Measurements from ENCODE around the gene KRTAP5-7.

KRTAP5-7 gene

GRCh38 chr11:71485063-71485399, 42.0 kb upstream of the KRTAP5-7 start:
- TF ChIP-seq Cebpa-rat (IDR thresholded peaks at IDR 0.05) = no peak
- no peak overlapping the region for H3K27ac ChIP-seq
- no peak overlapping the region for H3K4me3 ChIP-seq
- H3K9me3 ChIP-seq = no peaks in the 10 kb centered on the region
- H3K27me3 ChIP-seq = no peaks in the 10 kb centered on the region
- H4K20me1 ChIP-seq = no peaks in the 10 kb centered on the region
- H3K4me1 ChIP-seq = peaks cover 29% of the 10 kb centered on the region
- no peak overlapping the region for H3K4me2 ChIP-seq
- H3K36me3 ChIP-seq = peaks cover 95% of the 10 kb centered on the region
- H3K9ac ChIP-seq = no peak overlapping the region

- peaks cover 25% of the 10 kb centered on the region for H3K4me1 ChIP-seq
- no peak overlapping the region for H3K4me2 ChIP-seq
- H4K20me1 ChIP-seq = no peaks in the 10 kb centered on the region
- H3K9ac ChIP-seq = no peak overlapping the region
- no peaks in the 10 kb centered on the region for H3K9me3 ChIP-seq
- H3K4me3 ChIP-seq = no peak overlapping the region
- H3K36me3 ChIP-seq = peaks cover 95% of the 10 kb centered on the region
- no peak for TF ChIP-seq Cebpa-rat (IDR thresholded peaks at IDR 0.05)
- H3K27me3 ChIP-seq = no peaks in the 10 kb centered on the region
- no peak overlapping the region for H3K27ac ChIP-seq
These were observed 41.6 kb upstream of the KRTAP5-7 start for GRCh38 chr11:71485466-71485865.

- no peak overlapping the region for H3K4me3 ChIP-seq
These were observed 40.7 kb upstream of the KRTAP5-7 start for GRCh38 chr11:71486320-71486719.

GRCh38 chr11:71488681-71489270, 38.3 kb upstream of the KRTAP5-7 start:
- Histone ChIP-seq H3K4me2 (peak overlapping the region; percentile 54), H3K4me1 (peaks cover 22% of the 10 kb centered on the region), H4K20me1 (no peaks in the 10 kb centered on the region), H3K9ac (0 out of 2 replicates have a peak overlapping the region, but pooled peaks have one; percentile 24), H3K9me3 (no peaks in the 10 kb centered on the region), H3K27me3 (no peaks in the 10 kb centered on the region), H3K36me3 (peaks cover 94% of the 10 kb centered on the region), H3K27ac (peak overlapping the region; percentile 45), H3K4me3 (no peak overlapping the region)
- no peak for TF ChIP-seq Cebpa-rat (IDR thresholded peaks at IDR 0.05)

More at GRCh38 chr11:71486320-71486719, 40.7 kb upstream of the KRTAP5-7 start:
- Histone ChIP-seq H3K36me3 (peaks cover 95% of the 10 kb centered on the region), H4K20me1 (no peaks in the 10 kb centered on the region), H3K9me3 (no peaks in the 10 kb centered on the region), H3K27me3 (no peaks in the 10 kb centered on the region), H3K27ac (no peak overlapping the region), H3K4me2 (no peak overlapping the region), H3K4me1 (peaks cover 22% of the 10 kb centered on the region), H3K9ac (no peak overlapping the region)
- no peak for TF ChIP-seq Cebpa-rat (IDR thresholded peaks at IDR 0.05)

GRCh38 chr11:71489311-71490043, 37.6 kb upstream of the KRTAP5-7 start:
- H3K4me1 ChIP-seq = peaks cover 27% of the 10 kb centered on the region
- H3K9ac ChIP-seq = no peak overlapping the region
- TF ChIP-seq Cebpa-rat (IDR thresholded peaks at IDR 0.05) = no peak
- peak overlapping the region; percentile 45; the same call in 1 of the 2 replicates for H3K27ac ChIP-seq
- no peaks in the 10 kb centered on the region for H3K27me3 ChIP-seq
- no peaks in the 10 kb centered on the region for H3K9me3 ChIP-seq
- H4K20me1 ChIP-seq = no peaks in the 10 kb centered on the region
- H3K36me3 ChIP-seq = peaks cover 94% of the 10 kb centered on the region
- H3K4me3 ChIP-seq = no peak overlapping the region
- peak overlapping the region; percentile 54 for H3K4me2 ChIP-seq

GRCh38 chr11:71490044-71490730, 36.9 kb upstream of the KRTAP5-7 start:
- peak overlapping the region; percentile 45; the same call in 1 of the 2 replicates for H3K27ac ChIP-seq
- no peak overlapping the region for H3K4me2 ChIP-seq
- H3K4me3 ChIP-seq = no peak overlapping the region
- H3K4me1 ChIP-seq = peaks cover 34% of the 10 kb centered on the region
- H3K27me3 ChIP-seq = no peaks in the 10 kb centered on the region
- H3K36me3 ChIP-seq = peaks cover 92% of the 10 kb centered on the region
- no peaks in the 10 kb centered on the region for H4K20me1 ChIP-seq
- no peaks in the 10 kb centered on the region for H3K9me3 ChIP-seq
- H3K9ac ChIP-seq = no peak overlapping the region
- no peak for TF ChIP-seq Cebpa-rat (IDR thresholded peaks at IDR 0.05)

GRCh38 chr11:71490731-71491390, 36.2 kb upstream of the KRTAP5-7 start:
- Histone ChIP-seq H3K36me3 (peaks cover 92% of the 10 kb centered on the region), H3K4me2 (no peak overlapping the region), H3K4me1 (peaks cover 41% of the 10 kb centered on the region), H3K4me3 (no peak overlapping the region), H3K27ac (no peak overlapping the region), H3K9me3 (peaks cover 4% of the 10 kb centered on the region), H4K20me1 (no peaks in the 10 kb centered on the region), H3K27me3 (no peaks in the 10 kb centered on the region), H3K9ac (no peak overlapping the region)
- TF ChIP-seq Cebpa-rat (IDR thresholded peaks at IDR 0.05) = no peak

GRCh38 chr11:71491531-71491930, 35.5 kb upstream of the KRTAP5-7 start:
- Histone ChIP-seq H3K4me1 (peaks cover 47% of the 10 kb centered on the region), H3K9ac (no peak overlapping the region), H3K9me3 (peaks cover 11% of the 10 kb centered on the region), H3K4me2 (no peak overlapping the region), H3K36me3 (peaks cover 92% of the 10 kb centered on the region), H3K27me3 (no peaks in the 10 kb centered on the region), H3K27ac (no peak overlapping the region; the same call in 1 of the 2 replicates), H4K20me1 (no peaks in the 10 kb centered on the region), H3K4me3 (no peak overlapping the region)
- no peak for TF ChIP-seq Cebpa-rat (IDR thresholded peaks at IDR 0.05)

- no peaks in the 10 kb centered on the region for H3K27me3 ChIP-seq
- H3K27ac ChIP-seq = no peak overlapping the region; the same call in 1 of the 2 replicates
- H3K4me2 ChIP-seq = no peak overlapping the region
- no peaks in the 10 kb centered on the region for H4K20me1 ChIP-seq
- H3K4me3 ChIP-seq = no peak overlapping the region
- peaks cover 49% of the 10 kb centered on the region for H3K4me1 ChIP-seq
- no peak for TF ChIP-seq Cebpa-rat (IDR thresholded peaks at IDR 0.05)
- peaks cover 15% of the 10 kb centered on the region for H3K9me3 ChIP-seq
- no peak overlapping the region for H3K9ac ChIP-seq
- H3K36me3 ChIP-seq = peaks cover 94% of the 10 kb centered on the region
These were observed 35.1 kb upstream of the KRTAP5-7 start for GRCh38 chr11:71491940-71492339.

Data from BLaER1 (cell line).